Measurements from ENCODE around the gene TIMP2. TPM values are rescaled to one million over a fixed set of nuclear protein-coding genes. Genes with fewer than 3 reads are reported as not detected.

Gene TIMP2
- total and polyA plus RNA-seq, 2 of the 13 experiments (the other 11 are each of a cell fraction or from before 2014, with no cell fraction given), result 3.8 to 8.5 TPM

GRCh38 chr17:78839762-78840529 is 85.2 kb downstream of the TIMP2 start (continued):
- TF ChIP-seq FLYWCH1 (CRISPR knock-in tag; IDR thresholded peaks at IDR 0.05) (no peak), HOXA9 (CRISPR knock-in tag; IDR thresholded peaks at IDR 0.05; ENCODE audit: borderline replicate concordance) (no peak), ZNF260 (CRISPR knock-in tag; IDR thresholded peaks at IDR 0.05; ENCODE audit: borderline replicate concordance, low read depth) (no peak), PHF8 (CRISPR knock-in tag; IDR thresholded peaks at IDR 0.05) (peak; percentile 7; the same call in 1 of the 2 replicates), TEAD3 (CRISPR knock-in tag; optimal IDR thresholded peaks at IDR 0.05; ENCODE audit: borderline replicate concordance) (peak; percentile 8), ZBTB26 (CRISPR knock-in tag; IDR thresholded peaks at IDR 0.05; ENCODE audit: borderline replicate concordance) (0 out of 2 replicates have a peak, but pooled peaks have one; percentile 25), ZNF570 (CRISPR knock-in tag; IDR thresholded peaks at IDR 0.05; ENCODE audit: borderline replicate concordance) (0 out of 2 replicates have a peak, but pooled peaks have one; percentile 19), ZGPAT (CRISPR knock-in tag; IDR thresholded peaks at IDR 0.05) (no peak; the same call in 1 of the 2 replicates), ZNF577 (CRISPR knock-in tag; IDR thresholded peaks at IDR 0.05; ENCODE audit: borderline replicate concordance, low read depth) (no peak), PCBP2 (optimal IDR thresholded peaks at IDR 0.05; ENCODE audit: low read depth, low read length, poor library complexity, severe bottlenecking) (no peak), ZNF282 (IDR thresholded peaks at IDR 0.05; ENCODE audit: partially characterized antibody) (no peak), ZNF605 (CRISPR knock-in tag; IDR thresholded peaks at IDR 0.05) (peak; percentile 12; the same call in 1 of the 2 replicates), ZFAT (CRISPR knock-in tag; conservative IDR thresholded peaks at IDR 0.05) (0 out of 2 replicates have a peak, but pooled peaks have one; percentile 32), ZSCAN5A (CRISPR knock-in tag; IDR thresholded peaks at IDR 0.05; ENCODE audit: borderline replicate concordance) (no peak), PAXIP1 (CRISPR knock-in tag; conservative IDR thresholded peaks at IDR 0.05) (no peak), ZNF652 (CRISPR knock-in tag; IDR thresholded peaks at IDR 0.05; ENCODE audit: borderline replicate concordance, low read depth) (no peak), CSRNP1 (CRISPR knock-in tag; IDR thresholded peaks at IDR 0.05) (no peak), ZNF235 (CRISPR knock-in tag; IDR thresholded peaks at IDR 0.05; ENCODE audit: borderline replicate concordance) (no peak)
